HCT116 (cell line): ENCODE data around the gene RPRML. TPM values are rescaled to one million over a fixed set of nuclear protein-coding genes. Genes with fewer than 3 reads are reported as not detected.

ENCODE experiments used
- ATAC-seq: fragments of 200-7000 bp; cut with Tn5 transposase; 2 replicates; pipeline ENCODE4 v1.9.1; 2020; ENCODE audit warnings: mild to moderate bottlenecking, moderate library complexity
- BruUV-seq: library from RNA; stranded (reverse); fragments of 400-500 nt; replicated peaks from 2 replicates; lab custom pipeline; 2021; lab: Mats Ljungman, UMichigan
- CTCF ChIA-PET: fragments of 300-600 bp; sonication (Branson Sonifier 250); formaldehyde crosslinking; loops from one replicate; lab custom pipeline; 2021; ENCODE audit warnings: antibody characterized with exemption; lab: Charles Lee
- POLR2A ChIA-PET: fragments of 300-600, 350-600 bp; sonication (Branson Sonifier 250); formaldehyde crosslinking; loops from one replicate; lab custom pipeline; 2021; ENCODE audit warnings: antibody characterized with exemption; lab: Charles Lee
- RAD21 ChIA-PET, 2 experiments: fragments of 300-600 bp; sonication (Branson Sonifier 250); formaldehyde crosslinking; loops; one replicate each; lab custom pipeline; 2023; ENCODE audit warnings: low total read pairs in 2 of 2; ENCODE audit not compliant: uncharacterized antibody in 2 of 2, unreplicated experiment in 2 of 2, low non-redundant PET in 1 of 2; lab: Charles Lee
- DNase-seq: peaks from one replicate; pipeline ENCODE4 v3.0.0-alpha.2; 2010; ENCODE audit warnings: low read depth, low spot score
- H2AFZ ChIP-seq: fragments of 200-600 bp; shearing (Covaris generic), sonication (generic); 2 replicates; pipeline ENCODE4 v1.6.1; 2017; ENCODE audit warnings: low read depth, mixed run types, mixed read lengths, antibody characterized with exemption, low read length; ENCODE audit not compliant: poor library complexity, severe bottlenecking
- H3K27ac ChIP-seq: 2 replicates; pipeline ENCODE4 v1.5.1; 2012; ENCODE audit warnings: low read depth, low read length
- H3K27me3 ChIP-seq: fragments of 200-600 bp; sonication (generic); 2 replicates; pipeline ENCODE4 v1.6.1; 2016; ENCODE audit warnings: mixed run types, low read length, mixed read lengths; ENCODE audit not compliant: insufficient read depth
- H3K36me3 ChIP-seq, 2 experiments: fragments of 200-500 bp in 1 of 2; fragments of 200-600 bp in 1 of 2; sonication (Bioruptor generic) in 1 of 2; sonication (generic) in 1 of 2; 2 replicates each; pipeline versions ENCODE4 v1.5.1 to v1.6.1; 2014 to 2016; ENCODE audit warnings: low read length in 2 of 2, inconsistent platforms in 1 of 2, mixed read lengths in 1 of 2, mixed run types in 1 of 2; ENCODE audit not compliant: insufficient read depth in 2 of 2, control insufficient read depth in 1 of 2
- H3K4me1 ChIP-seq, 2 experiments: fragments of 200-600 bp in 1 of 2; sonication (generic) in 1 of 2; 2 replicates each; pipeline versions ENCODE4 v1.5.1 to v1.6.1; 2012 to 2017; ENCODE audit warnings: low read length in 2 of 2, inconsistent platforms in 1 of 2, mild to moderate bottlenecking in 1 of 2, mixed read lengths in 1 of 2, mixed run types in 1 of 2, moderate library complexity in 1 of 2; ENCODE audit not compliant: insufficient read depth in 2 of 2, control insufficient read depth in 1 of 2
- H3K4me2 ChIP-seq: fragments of 200-600 bp; sonication (generic); 2 replicates; pipeline ENCODE4 v1.6.1; 2017; ENCODE audit warnings: mixed run types, low read length, mixed read lengths
- H3K4me3 ChIP-seq, 2 experiments: fragments of 200-600 bp in 1 of 2; sonication (generic) in 1 of 2; replicated peaks in 1 of 2; 2 replicates each; pipeline ENCODE4 v1.5.1; 2011 to 2016; ENCODE audit warnings: low read length in 2 of 2, control low read depth in 1 of 2, low read depth in 1 of 2, mild to moderate bottlenecking in 1 of 2, mixed read lengths in 1 of 2, mixed run types in 1 of 2
- H3K79me2 ChIP-seq: fragments of 200-600 bp; sonication (generic); 2 replicates; pipeline ENCODE4 v1.6.1; 2017; ENCODE audit warnings: mild to moderate bottlenecking, mixed run types, low read length, moderate library complexity, mixed read lengths; ENCODE audit not compliant: insufficient read depth
- H3K9ac ChIP-seq: fragments of 200-600 bp; sonication (generic); 2 replicates; pipeline ENCODE4 v1.6.1; 2016; ENCODE audit warnings: low read length, mixed read lengths
- H3K9me2 ChIP-seq: fragments of 200-600 bp; sonication (generic), shearing (Covaris generic); 2 replicates; pipeline ENCODE4 v1.6.1; 2017; ENCODE audit warnings: mixed run types, mild to moderate bottlenecking, moderate library complexity; ENCODE audit not compliant: insufficient read depth
- H3K9me3 ChIP-seq, 2 experiments: fragments of 200-500 bp in 1 of 2; fragments of 200-600 bp in 1 of 2; sonication (Bioruptor generic) in 1 of 2; sonication (generic) in 1 of 2; 2 replicates each; pipeline ENCODE4 v1.6.1; 2014 to 2017; ENCODE audit warnings: low read length in 2 of 2, mixed read lengths in 2 of 2, inconsistent platforms in 1 of 2, low read depth in 1 of 2, mild to moderate bottlenecking in 1 of 2, mixed run types in 1 of 2, moderate library complexity in 1 of 2; ENCODE audit not compliant: control insufficient read depth in 1 of 2, insufficient read depth in 1 of 2
- H4K20me1 ChIP-seq: fragments of 200-600 bp; sonication (generic), shearing (Covaris generic); 2 replicates; pipeline ENCODE4 v1.6.1; 2017; ENCODE audit warnings: mixed run types, mild to moderate bottlenecking, moderate library complexity; ENCODE audit not compliant: insufficient read depth
- CBX3 ChIP-seq: IDR thresholded peaks from 2 replicates; pipeline ENCODE4 v1.6.1; 2012; ENCODE audit warnings: low read depth
- CEBPB ChIP-seq: IDR thresholded peaks from 2 replicates; pipeline ENCODE4 v1.6.1; 2012; ENCODE audit warnings: low read depth
- EGR1 ChIP-seq: IDR thresholded peaks from 2 replicates; pipeline ENCODE4 v1.6.1; 2012; ENCODE audit warnings: low read depth
- EZH2 ChIP-seq: fragments of 200-600 bp; sonication (generic); IDR thresholded peaks from 2 replicates; pipeline ENCODE4 v1.6.1; 2017; ENCODE audit warnings: antibody characterized with exemption, mixed run types
- EZH2phosphoT487 ChIP-seq: fragments of 200-600 bp; IDR thresholded peaks from 2 replicates; pipeline ENCODE4 v1.6.1; 2018; ENCODE audit warnings: antibody characterized with exemption, borderline replicate concordance
- FOSL1 ChIP-seq: IDR thresholded peaks from 2 replicates; pipeline ENCODE4 v1.6.1; 2012; ENCODE audit warnings: low read depth
- JUND ChIP-seq: IDR thresholded peaks from 2 replicates; pipeline ENCODE4 v1.6.1; 2012
- POLR2A ChIP-seq: IDR thresholded peaks from 2 replicates; pipeline ENCODE4 v1.7.0; 2011; ENCODE audit warnings: borderline replicate concordance; ENCODE audit not compliant: insufficient read depth, insufficient read length; ENCODE audit errors: extremely low read depth
- POLR2AphosphoS5 ChIP-seq: IDR thresholded peaks from 2 replicates; pipeline ENCODE4 v1.6.1; 2011; ENCODE audit warnings: mild to moderate bottlenecking, low read depth, low read length, moderate library complexity
- RAD21 ChIP-seq: IDR thresholded peaks from 2 replicates; pipeline ENCODE4 v1.6.1; 2012; ENCODE audit warnings: low read depth, mild to moderate bottlenecking
- SIN3A ChIP-seq: IDR thresholded peaks from 2 replicates; pipeline ENCODE4 v1.6.1; 2012; ENCODE audit warnings: low read depth
- SP1 ChIP-seq: IDR thresholded peaks from 2 replicates; pipeline ENCODE4 v1.6.1; 2012; ENCODE audit warnings: low read depth
- TCF7L2 ChIP-seq: IDR thresholded peaks from 2 replicates; pipeline ENCODE4 v1.7.0; 2011; ENCODE audit warnings: borderline replicate concordance, inconsistent platforms; ENCODE audit not compliant: insufficient read depth, insufficient read length; ENCODE audit errors: extremely low read depth
- YY1 ChIP-seq: IDR thresholded peaks from 2 replicates; pipeline ENCODE4 v1.6.1; 2011; ENCODE audit warnings: low read length, low read depth, moderate library complexity, mild to moderate bottlenecking; ENCODE audit not compliant: insufficient replicate concordance; ENCODE audit errors: extremely low read depth
- intact Hi-C: fragments of 100-400 bp; cut with micrococcal nuclease; formaldehyde crosslinking; loops from 2 replicates; pipeline ENCODE4 v1.10.0; 2022
- total RNA-seq: library from RNA; stranded (reverse); gene quantifications from one replicate; pipeline ENCODE4 v1.2.1, GENCODE V29; 2021; ENCODE audit not compliant: unreplicated experiment
- TF ChIP-seq, protein P1 (sequence below): IDR thresholded peaks from 2 replicates; pipeline ENCODE4 v1.6.1; 2012
- TF ChIP-seq, protein P2 (sequence below): IDR thresholded peaks from 2 replicates; pipeline ENCODE4 v1.6.1; 2012

The RPRML gene
- total RNA-seq, 1 experiment from 2014 or later: not detected

DNA sequence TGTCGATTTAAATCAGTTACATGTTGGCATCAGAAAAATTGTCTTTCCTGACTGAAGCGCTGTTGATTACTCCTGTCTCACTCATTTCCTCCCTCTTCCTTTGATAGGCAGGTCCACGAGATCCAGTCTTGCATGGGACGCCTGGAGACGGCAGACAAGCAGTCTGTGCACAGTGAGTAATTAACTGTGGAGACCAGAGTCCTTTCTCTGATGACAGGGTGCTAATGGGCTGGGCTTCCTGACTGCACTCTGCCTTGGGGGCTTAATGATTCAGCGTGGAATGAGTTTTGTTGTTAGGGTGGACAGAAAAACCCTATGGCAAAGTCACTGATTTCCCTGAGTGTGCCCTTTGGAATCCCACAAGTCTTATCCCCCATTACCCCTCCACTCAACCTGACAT lies 49.6 kb downstream of the RPRML start:
- ChIA-PET RAD21 (no interaction called here), POLR2A (no interaction called here), CTCF (interaction anchor here (0.7 to 0.9 kb wide), 2 partner anchors 10 to 12 kb away, joined by 3 to 5 read pairs; no protein-coding TSS in a partner anchor)
- TF ChIP-seq EZH2phosphoT487 (no peak), FOSL1 (no peak), TCF7L2 (no peak), POLR2AphosphoS5 (no peak), RAD21 (no peak), POLR2A (no peak), SP1 (no peak), CBX3 (no peak), EGR1 (no peak), EZH2 (no peak), YY1 (no peak), CEBPB (no peak), JUND (no peak), SIN3A (no peak)
- TF ChIP-seq, protein P1, sequence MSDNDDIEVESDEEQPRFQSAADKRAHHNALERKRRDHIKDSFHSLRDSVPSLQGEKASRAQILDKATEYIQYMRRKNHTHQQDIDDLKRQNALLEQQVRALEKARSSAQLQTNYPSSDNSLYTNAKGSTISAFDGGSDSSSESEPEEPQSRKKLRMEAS: no peak
- TF ChIP-seq, protein P2, sequence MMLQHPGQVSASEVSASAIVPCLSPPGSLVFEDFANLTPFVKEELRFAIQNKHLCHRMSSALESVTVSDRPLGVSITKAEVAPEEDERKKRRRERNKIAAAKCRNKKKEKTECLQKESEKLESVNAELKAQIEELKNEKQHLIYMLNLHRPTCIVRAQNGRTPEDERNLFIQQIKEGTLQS: no peak
- Histone ChIP-seq H3K9me3 (no peaks in the 10 kb centered on the region), H2AFZ (no peak overlapping the region), H3K4me3 (no peak overlapping the region), H3K4me2 (no peak overlapping the region), H3K27ac (no peak overlapping the region), H3K9ac (no peak overlapping the region), H3K9me2 (no peaks in the 10 kb centered on the region), H3K4me1 (peaks cover under 1 to 4% of the 10 kb centered on the region in 2 experiments), H4K20me1 (peaks cover 6% of the 10 kb centered on the region; the same call in 1 of the 2 replicates), H3K79me2 (peaks cover 61% of the 10 kb centered on the region), H3K27me3 (no peaks in the 10 kb centered on the region), H3K36me3 (peaks cover 49 to 50% of the 10 kb centered on the region in 2 experiments)
- intact Hi-C loops: loop anchor here (10.0 kb wide), 1 partner anchor 145 kb away; no protein-coding TSS in a partner anchor
- BruUV-seq: no TSS peak
- DNase-seq: no peak
- ATAC-seq: no peak
